Mesendoderm (in vitro differentiated cells): ENCODE data around the gene SLC32A1.

ENCODE experiments used
- DNase-seq: peaks from one replicate; pipeline ENCODE4 v3.0.0; 2013
- H2AK5ac ChIP-seq: 2 replicates; pipeline ENCODE4 v1.6.1; 2013; ENCODE audit warnings: low read length, inconsistent platforms
- H2BK120ac ChIP-seq: 2 replicates; pipeline ENCODE4 v1.6.1; 2013; ENCODE audit warnings: low read depth, mild to moderate bottlenecking, low read length, moderate library complexity, mixed read lengths
- H2BK15ac ChIP-seq: replicated peaks from 2 replicates; pipeline ENCODE4 v1.6.1; 2013; ENCODE audit warnings: low read depth, mild to moderate bottlenecking, moderate library complexity
- H2BK5ac ChIP-seq: 2 replicates; pipeline ENCODE4 v1.6.1; 2013; ENCODE audit warnings: low read length, inconsistent platforms
- H3K18ac ChIP-seq: 2 replicates; pipeline ENCODE4 v1.6.1; 2013; ENCODE audit warnings: mild to moderate bottlenecking, low read length, mixed read lengths
- H3K23ac ChIP-seq: one replicate; pipeline ENCODE4 v1.6.1; 2013; ENCODE audit warnings: low read length
- H3K27ac ChIP-seq: 2 replicates; pipeline ENCODE4 v1.5.1; 2013; ENCODE audit warnings: low read depth, mild to moderate bottlenecking, inconsistent platforms, low read length, moderate library complexity
- H3K27me3 ChIP-seq: 2 replicates; pipeline ENCODE4 v1.6.1; 2013; ENCODE audit warnings: low read length, control low read depth, mild to moderate bottlenecking, inconsistent platforms; ENCODE audit not compliant: insufficient read depth, poor library complexity
- H3K36me3 ChIP-seq: 2 replicates; pipeline ENCODE4 v1.6.1; 2013; ENCODE audit warnings: low read length, inconsistent platforms; ENCODE audit not compliant: control insufficient read depth, insufficient read depth
- H3K4ac ChIP-seq: one replicate; pipeline ENCODE4 v1.6.1; 2013; ENCODE audit warnings: low read depth, mild to moderate bottlenecking, low read length, moderate library complexity
- H3K4me1 ChIP-seq: 2 replicates; pipeline ENCODE4 v1.6.1; 2013; ENCODE audit warnings: low read depth, low read length, inconsistent platforms; ENCODE audit not compliant: control insufficient read depth
- H3K4me2 ChIP-seq: 2 replicates; pipeline ENCODE4 v1.6.1; 2013; ENCODE audit warnings: low read length
- H3K4me3 ChIP-seq: 2 replicates; pipeline ENCODE4 v1.5.1; 2013; ENCODE audit warnings: mild to moderate bottlenecking, low read length
- H3K56ac ChIP-seq: one replicate; pipeline ENCODE4 v1.6.1; 2013; ENCODE audit warnings: low read length
- H3K79me1 ChIP-seq: 2 replicates; pipeline ENCODE4 v1.6.1; 2013; ENCODE audit warnings: low read length, inconsistent platforms
- H3K79me2 ChIP-seq: 2 replicates; pipeline ENCODE4 v1.6.1; 2013; ENCODE audit warnings: mild to moderate bottlenecking, low read length; ENCODE audit not compliant: control insufficient read depth, insufficient read depth
- H3K9ac ChIP-seq: 2 replicates; pipeline ENCODE4 v1.6.1; 2013; ENCODE audit warnings: low read length, inconsistent platforms
- H4K5ac ChIP-seq: one replicate; pipeline ENCODE4 v1.6.1; 2013; ENCODE audit warnings: low read length
- H4K8ac ChIP-seq: one replicate; pipeline ENCODE4 v1.6.1; 2013; ENCODE audit warnings: low read depth, mild to moderate bottlenecking, control low read depth, low read length, moderate library complexity
- WGBS: extraction: QIAGEN DNeasy Blood & Tissue Kit; methylation state at CpG from one replicate; pipeline ENCODE4 v1.1.7; 2013; ENCODE audit warnings: low lambda C conversion rate, missing lambda C conversion rate; ENCODE audit not compliant: insufficient coverage; ENCODE audit errors: extremely low coverage; 5-methylcytosine and 5-hydroxymethylcytosine counted together

SLC32A1 gene

DNA sequence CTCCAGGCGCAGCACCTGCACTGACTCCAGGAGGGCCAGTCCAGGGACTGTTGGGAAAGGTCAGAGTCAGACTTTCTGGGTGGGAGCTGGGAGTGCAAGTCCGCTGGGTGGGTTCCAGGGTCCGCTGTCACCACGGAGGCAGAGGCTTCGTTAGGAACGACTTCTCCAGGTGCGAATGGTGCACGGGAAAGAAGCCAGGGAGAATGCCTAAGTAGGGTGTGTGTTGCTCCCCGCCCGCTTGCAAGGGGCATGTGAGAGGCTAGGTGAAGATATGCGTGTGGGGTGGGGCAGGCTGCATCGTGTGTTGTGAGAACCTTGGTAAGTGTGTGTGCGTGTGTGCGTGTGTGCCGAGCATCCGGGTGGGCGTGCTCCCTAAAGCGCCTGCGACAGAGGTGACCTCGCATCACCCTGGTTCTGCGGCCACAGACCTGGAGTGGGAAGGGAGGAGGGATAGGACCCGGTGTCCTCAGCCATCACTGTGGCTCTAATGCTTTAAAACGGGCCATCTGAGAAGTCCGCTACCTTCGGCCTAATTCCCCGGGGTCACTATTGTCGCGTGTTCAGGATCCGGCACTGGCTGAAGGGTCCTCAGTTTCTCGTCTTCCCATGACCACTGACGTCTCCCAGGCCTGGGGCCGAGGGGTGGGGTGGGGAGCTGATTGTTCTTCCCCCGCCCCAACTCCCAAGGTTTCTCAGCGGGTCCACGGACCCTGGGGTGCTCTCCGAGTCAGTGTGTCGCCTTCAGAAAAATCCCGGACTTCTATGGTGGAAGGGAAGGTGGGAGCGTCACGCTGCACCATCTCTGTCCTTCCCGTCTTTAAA is 6.1 kb downstream of the SLC32A1 start:
- H2BK120ac ChIP-seq, result no peak overlapping the region
- H4K5ac ChIP-seq, result no peak overlapping the region
- H3K56ac ChIP-seq, result no peak overlapping the region
- H2BK15ac ChIP-seq, result no peak overlapping the region
- no peak overlapping the region for H3K4me2 ChIP-seq
- peaks cover 2% of the 10 kb centered on the region for H3K4me1 ChIP-seq
- DNase-seq, result peak; percentile 8
- H4K8ac ChIP-seq, result no peak overlapping the region
- WGBS, result no CpG with 5 or more reads among the region's 41 CpGs
- no peaks in the 10 kb centered on the region for H3K36me3 ChIP-seq
- no peak overlapping the region for H3K23ac ChIP-seq
- H2AK5ac ChIP-seq, result no peak overlapping the region
- H3K27me3 ChIP-seq, result peaks cover 48% of the 10 kb centered on the region
- H3K18ac ChIP-seq, result no peak overlapping the region
- H3K79me1 ChIP-seq, result no peaks in the 10 kb centered on the region
- H3K9ac ChIP-seq, result no peak overlapping the region
- no peak overlapping the region for H3K4me3 ChIP-seq
- H3K27ac ChIP-seq, result no peak overlapping the region
- no peak overlapping the region for H2BK5ac ChIP-seq
- no peaks in the 10 kb centered on the region for H3K79me2 ChIP-seq
- H3K4ac ChIP-seq, result no peak overlapping the region

- no peaks in the 10 kb centered on the region for H3K79me1 ChIP-seq
Measured at GRCh38 chr20:38730989-38731737, 6.9 kb downstream of the SLC32A1 start.

GRCh38 chr20:38731738-38732113 is 7.4 kb downstream of the SLC32A1 start:
- Histone ChIP-seq H3K4me1 (peaks cover 2% of the 10 kb centered on the region), H3K79me2 (no peaks in the 10 kb centered on the region), H3K79me1 (no peaks in the 10 kb centered on the region), H3K4me2 (no peak overlapping the region), H3K4ac (no peak overlapping the region), H2BK120ac (no peak overlapping the region), H3K23ac (no peak overlapping the region), H4K8ac (no peak overlapping the region), H3K9ac (no peak overlapping the region), H2AK5ac (no peak overlapping the region), H3K27me3 (peaks cover 37% of the 10 kb centered on the region), H4K5ac (no peak overlapping the region), H3K36me3 (no peaks in the 10 kb centered on the region), H3K56ac (no peak overlapping the region), H2BK5ac (no peak overlapping the region), H3K27ac (no peak overlapping the region), H3K4me3 (no peak overlapping the region), H3K18ac (no peak overlapping the region), H2BK15ac (no peak overlapping the region)
- no CpG with 5 or more reads among the region's 1 CpG for WGBS
- no peak for DNase-seq

More at GRCh38 chr20:38730989-38731737, 6.9 kb downstream of the SLC32A1 start:
- Histone ChIP-seq H3K36me3 (no peaks in the 10 kb centered on the region), H2BK5ac (no peak overlapping the region), H3K79me2 (no peaks in the 10 kb centered on the region), H4K5ac (no peak overlapping the region), H3K23ac (no peak overlapping the region), H2BK120ac (no peak overlapping the region), H3K18ac (no peak overlapping the region), H3K27me3 (peaks cover 43% of the 10 kb centered on the region), H3K27ac (no peak overlapping the region), H2AK5ac (no peak overlapping the region), H3K4me1 (peaks cover 2% of the 10 kb centered on the region), H3K4me3 (no peak overlapping the region), H3K4ac (no peak overlapping the region), H3K9ac (peak overlapping the region; percentile 35), H3K4me2 (peak overlapping the region; percentile 73), H2BK15ac (no peak overlapping the region), H3K56ac (peak overlapping the region; percentile 72), H4K8ac (no peak overlapping the region)
- DNase-seq, result peak; percentile 85
- no CpG with 5 or more reads among the region's 40 CpGs for WGBS

DNA sequence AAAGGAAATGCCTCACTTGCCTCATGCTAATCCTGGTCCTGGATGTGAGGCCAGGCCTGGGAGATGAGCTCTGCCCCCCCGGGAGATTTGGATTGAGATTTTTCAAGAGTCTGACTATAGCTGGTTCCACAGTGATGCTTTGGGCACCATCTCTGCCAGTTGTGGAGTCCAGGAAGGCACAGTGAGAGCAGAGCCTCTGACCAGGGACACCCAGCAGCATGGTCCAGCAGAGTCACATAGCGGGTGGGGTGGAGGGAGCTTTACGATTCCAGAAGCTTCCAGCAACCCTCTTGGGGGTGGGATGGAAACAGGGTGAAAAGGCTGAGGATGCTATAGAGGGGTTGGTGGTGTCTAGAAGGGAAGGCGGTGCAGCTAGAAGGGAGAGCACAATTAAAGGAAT is 8.7 kb downstream of the SLC32A1 start:
- H3K9ac ChIP-seq, result no peak overlapping the region
- H3K4me2 ChIP-seq, result no peak overlapping the region
- no peaks in the 10 kb centered on the region for H3K36me3 ChIP-seq
- H3K27me3 ChIP-seq, result peaks cover 28% of the 10 kb centered on the region
- no peak overlapping the region for H3K18ac ChIP-seq
- no peak overlapping the region for H2BK15ac ChIP-seq
- H4K5ac ChIP-seq, result no peak overlapping the region
- WGBS, result no CpG with 5 or more reads among the region's 4 CpGs
- H3K27ac ChIP-seq, result no peak overlapping the region
- DNase-seq, result no peak
- H3K56ac ChIP-seq, result no peak overlapping the region
- H2BK5ac ChIP-seq, result no peak overlapping the region
- H3K4ac ChIP-seq, result no peak overlapping the region
- H2BK120ac ChIP-seq, result no peak overlapping the region
- H3K4me1 ChIP-seq, result no peaks in the 10 kb centered on the region
- H3K4me3 ChIP-seq, result no peak overlapping the region
- H4K8ac ChIP-seq, result no peak overlapping the region
- no peak overlapping the region for H2AK5ac ChIP-seq
- H3K23ac ChIP-seq, result no peak overlapping the region
- H3K79me2 ChIP-seq, result no peaks in the 10 kb centered on the region
- H3K79me1 ChIP-seq, result no peaks in the 10 kb centered on the region

DNA sequence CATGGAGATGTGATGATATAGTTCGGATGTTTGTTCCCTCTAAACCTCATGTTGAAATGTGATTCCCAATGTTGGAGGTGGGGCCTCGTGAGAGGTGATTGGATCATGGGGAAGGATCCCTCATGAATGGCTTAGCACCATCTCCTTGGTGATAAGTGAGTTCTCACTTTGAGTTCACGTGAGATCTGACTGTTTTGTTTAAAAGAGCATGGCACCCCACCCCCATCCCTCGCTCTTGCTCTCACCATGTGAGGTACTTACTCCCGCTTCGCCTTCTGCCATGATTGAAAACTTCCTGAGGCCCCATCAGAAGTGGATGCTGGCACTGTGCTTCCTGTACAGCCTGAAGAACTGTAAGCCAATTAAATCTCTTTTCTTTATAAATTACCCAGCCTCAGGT is 10.9 kb downstream of the SLC32A1 start:
- Histone ChIP-seq H3K9ac (no peak overlapping the region), H2AK5ac (no peak overlapping the region), H3K4ac (no peak overlapping the region), H2BK120ac (no peak overlapping the region), H3K4me2 (no peak overlapping the region), H3K36me3 (no peaks in the 10 kb centered on the region), H3K23ac (no peak overlapping the region), H2BK15ac (no peak overlapping the region), H3K27ac (no peak overlapping the region), H3K4me1 (no peaks in the 10 kb centered on the region), H3K56ac (no peak overlapping the region), H3K27me3 (peaks cover 6% of the 10 kb centered on the region), H3K79me2 (no peaks in the 10 kb centered on the region), H3K4me3 (no peak overlapping the region), H2BK5ac (no peak overlapping the region), H3K18ac (no peak overlapping the region), H4K8ac (no peak overlapping the region), H3K79me1 (no peaks in the 10 kb centered on the region), H4K5ac (no peak overlapping the region)
- WGBS, result no CpG with 5 or more reads among the region's 6 CpGs
- peak; percentile 51 for DNase-seq
